Panc1 (cell line): ENCODE results near the gene ZC3H10.

Source experiments
- POLR2AphosphoS5 ChIP-seq: IDR thresholded peaks from 2 replicates; pipeline ENCODE4 v1.6.1; 2012; ENCODE audit warnings: mild to moderate bottlenecking, low read depth, low read length, moderate library complexity
- REST ChIP-seq, 2 experiments: IDR thresholded peaks; 2 replicates each; pipeline ENCODE4 v1.6.1; 2011 to 2012; ENCODE audit warnings: low read depth in 2 of 2, control low read depth in 1 of 2, low read length in 1 of 2, mild to moderate bottlenecking in 1 of 2, moderate library complexity in 1 of 2; ENCODE audit not compliant: insufficient read depth in 1 of 2
- SIN3A ChIP-seq: IDR thresholded peaks from 2 replicates; pipeline ENCODE4 v1.6.1; 2012; ENCODE audit warnings: low read depth, mild to moderate bottlenecking, low read length, moderate library complexity, borderline replicate concordance; ENCODE audit not compliant: insufficient read depth
- TCF7L2 ChIP-seq: IDR thresholded peaks from 2 replicates; pipeline ENCODE4 v1.6.1; 2011; ENCODE audit warnings: mild to moderate bottlenecking, low read depth, low read length, inconsistent platforms
- TF ChIP-seq, protein P1 (sequence below): fragments of 450-650 bp; IDR thresholded peaks from 2 replicates; pipeline ENCODE4 v1.5.1; 2017; ENCODE audit warnings: mild to moderate bottlenecking

DNA sequence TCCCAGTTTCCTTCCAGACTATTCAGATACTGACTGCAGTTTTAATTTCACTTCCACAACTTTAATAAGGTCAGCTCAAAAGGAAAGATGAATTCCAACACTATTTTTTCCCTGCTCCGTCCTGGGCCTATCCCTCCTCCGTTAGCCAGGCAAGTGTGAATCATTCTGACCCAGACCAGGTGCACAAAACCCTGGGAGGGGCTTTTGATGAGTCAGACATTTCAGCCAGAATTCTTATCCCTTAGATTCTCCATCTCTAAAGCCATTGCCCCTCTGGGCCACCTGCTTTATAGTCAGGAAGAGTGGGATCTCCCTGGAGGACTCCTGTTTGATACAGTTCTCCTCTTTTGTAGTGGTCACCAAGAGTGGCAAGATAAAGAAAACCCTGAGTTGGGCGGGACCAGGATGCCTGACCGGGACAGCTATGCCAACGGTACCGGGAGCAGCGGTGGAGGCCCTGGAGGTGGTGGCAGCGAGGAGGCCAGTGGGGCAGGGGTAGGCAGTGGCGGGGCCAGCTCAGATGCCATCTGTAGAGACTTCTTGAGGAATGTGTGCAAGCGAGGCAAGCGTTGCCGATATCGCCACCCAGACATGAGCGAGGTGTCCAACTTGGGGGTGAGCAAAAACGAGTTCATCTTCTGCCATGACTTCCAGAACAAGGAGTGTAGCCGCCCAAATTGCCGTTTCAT lies 2.2 kb downstream of the ZC3H10 start:
- no peak for TF ChIP-seq REST (IDR thresholded peaks at IDR 0.05; ENCODE audit: insufficient read depth in 1 of 2, low read depth in 2 of 2, low read length in 1 of 2)
- TF ChIP-seq, protein P1, sequence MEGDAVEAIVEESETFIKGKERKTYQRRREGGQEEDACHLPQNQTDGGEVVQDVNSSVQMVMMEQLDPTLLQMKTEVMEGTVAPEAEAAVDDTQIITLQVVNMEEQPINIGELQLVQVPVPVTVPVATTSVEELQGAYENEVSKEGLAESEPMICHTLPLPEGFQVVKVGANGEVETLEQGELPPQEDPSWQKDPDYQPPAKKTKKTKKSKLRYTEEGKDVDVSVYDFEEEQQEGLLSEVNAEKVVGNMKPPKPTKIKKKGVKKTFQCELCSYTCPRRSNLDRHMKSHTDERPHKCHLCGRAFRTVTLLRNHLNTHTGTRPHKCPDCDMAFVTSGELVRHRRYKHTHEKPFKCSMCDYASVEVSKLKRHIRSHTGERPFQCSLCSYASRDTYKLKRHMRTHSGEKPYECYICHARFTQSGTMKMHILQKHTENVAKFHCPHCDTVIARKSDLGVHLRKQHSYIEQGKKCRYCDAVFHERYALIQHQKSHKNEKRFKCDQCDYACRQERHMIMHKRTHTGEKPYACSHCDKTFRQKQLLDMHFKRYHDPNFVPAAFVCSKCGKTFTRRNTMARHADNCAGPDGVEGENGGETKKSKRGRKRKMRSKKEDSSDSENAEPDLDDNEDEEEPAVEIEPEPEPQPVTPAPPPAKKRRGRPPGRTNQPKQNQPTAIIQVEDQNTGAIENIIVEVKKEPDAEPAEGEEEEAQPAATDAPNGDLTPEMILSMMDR = no peak
- TF ChIP-seq SIN3A = no peak
- no peak for TF ChIP-seq TCF7L2
- no peak for TF ChIP-seq POLR2AphosphoS5
